ENCODE measurements around the gene PIGR.
"Not testable (repeated sequence)": the region's sequence is repeated elsewhere in the genome, so short reads cannot be mapped to it uniquely, and the experiment has no call there.

Gene PIGR

DNA sequence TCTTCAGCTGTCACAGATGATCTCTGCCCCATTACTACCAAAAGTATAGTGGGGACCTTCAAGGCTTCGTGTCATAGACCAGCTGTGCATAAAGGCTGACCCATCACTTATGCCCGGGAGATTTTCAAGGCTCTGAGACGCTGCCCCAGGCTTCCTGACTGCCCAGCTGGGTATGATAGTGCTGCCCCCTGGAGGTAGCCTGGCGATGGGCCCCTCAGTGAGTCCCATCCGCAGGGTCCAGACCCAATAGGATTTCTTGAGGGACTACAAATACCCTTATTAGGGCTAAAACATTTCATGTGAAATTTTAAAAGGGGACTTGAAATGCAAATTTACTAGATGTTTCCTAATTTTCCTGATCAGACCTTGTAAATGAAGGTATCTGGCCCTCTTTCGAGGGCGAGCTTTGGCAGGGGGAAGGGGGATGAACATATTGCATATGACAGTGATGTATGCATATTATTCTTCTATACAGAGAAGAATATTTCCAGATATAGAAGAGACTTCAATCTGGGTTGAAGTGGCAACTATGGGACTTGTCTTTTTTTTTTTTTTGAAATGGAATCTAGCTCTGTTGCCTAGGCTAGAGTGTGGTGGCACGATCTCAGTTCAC lies 12.8 kb downstream of the PIGR start:
- DNase-seq (ENCODE audit: low read depth in 2 of 2), result no peak

DNA sequence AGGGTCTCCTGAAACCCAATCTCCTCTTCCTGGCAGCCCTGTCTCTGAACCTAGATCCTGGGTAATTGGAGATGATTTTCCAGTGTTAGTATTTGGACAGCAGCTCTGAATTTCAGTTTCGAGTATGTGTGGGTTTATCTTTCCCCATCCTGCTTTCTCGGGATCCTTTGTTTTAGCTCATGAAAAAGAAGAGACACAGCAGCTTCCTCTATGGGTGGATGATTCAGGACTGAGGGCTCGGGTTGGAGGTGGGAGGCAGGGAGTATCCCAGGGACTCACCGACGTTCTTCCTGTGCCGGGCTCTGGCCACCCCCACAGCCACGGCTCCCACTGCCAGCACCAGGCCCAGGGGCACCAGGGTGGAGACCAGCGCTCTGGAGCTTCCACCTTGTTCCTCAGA lies 14.1 kb downstream of the PIGR start:
- DNase-seq (ENCODE audit: low read depth in 2 of 2), result no peak

DNA sequence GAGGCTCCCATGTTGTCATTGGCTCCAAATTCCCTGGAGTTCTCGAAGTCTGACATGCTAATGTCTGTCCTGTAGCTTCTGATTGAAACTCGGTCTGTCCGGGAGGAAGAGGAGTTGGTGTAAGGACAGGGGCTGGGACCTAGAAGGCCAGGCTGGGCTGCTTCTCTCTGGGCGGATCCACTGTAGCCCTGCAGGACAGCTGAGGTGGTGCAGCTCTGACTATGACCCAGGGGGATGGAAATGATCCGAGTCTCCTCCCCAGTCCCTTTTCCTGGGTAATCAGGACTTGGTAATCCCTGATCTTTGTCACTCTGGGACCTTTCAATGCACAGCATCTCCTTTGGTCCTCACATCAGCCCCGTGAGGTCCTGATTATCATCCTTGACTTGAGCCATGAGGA lies 14.6 kb downstream of the PIGR start:
- DNase-seq (ENCODE audit: low read depth in 2 of 2), result no peak

DNA sequence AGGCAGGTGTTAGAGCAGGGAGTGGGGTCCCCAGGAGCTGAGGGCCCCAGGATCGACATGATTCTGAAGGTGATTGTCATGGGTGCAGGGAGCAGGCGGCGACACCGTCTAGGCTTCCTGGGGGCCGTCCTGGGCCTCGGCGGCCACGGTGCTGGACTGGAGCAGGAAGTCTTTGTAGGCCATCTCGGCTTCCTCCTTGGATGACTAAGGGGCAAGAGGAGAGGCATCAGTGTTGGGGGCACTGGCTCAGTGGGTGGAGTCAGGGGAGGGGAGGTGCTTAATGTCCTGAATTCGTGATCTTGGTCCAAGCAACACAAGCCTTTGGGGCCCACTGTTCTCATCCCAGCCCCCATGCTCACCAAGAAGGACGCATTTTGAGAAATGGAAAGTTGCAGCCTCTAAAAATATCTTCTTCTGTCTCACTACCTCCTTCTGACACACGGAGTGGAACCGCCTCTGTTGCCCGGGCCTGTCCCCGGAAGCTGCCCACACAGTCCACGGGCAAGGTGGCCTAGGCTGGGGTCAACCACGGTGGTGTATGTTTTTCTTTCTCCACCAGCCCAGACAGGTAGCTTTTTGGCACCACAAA lies 16.0 kb downstream of the PIGR start:
- no peak for DNase-seq (ENCODE audit: low read depth in 2 of 2)

DNA sequence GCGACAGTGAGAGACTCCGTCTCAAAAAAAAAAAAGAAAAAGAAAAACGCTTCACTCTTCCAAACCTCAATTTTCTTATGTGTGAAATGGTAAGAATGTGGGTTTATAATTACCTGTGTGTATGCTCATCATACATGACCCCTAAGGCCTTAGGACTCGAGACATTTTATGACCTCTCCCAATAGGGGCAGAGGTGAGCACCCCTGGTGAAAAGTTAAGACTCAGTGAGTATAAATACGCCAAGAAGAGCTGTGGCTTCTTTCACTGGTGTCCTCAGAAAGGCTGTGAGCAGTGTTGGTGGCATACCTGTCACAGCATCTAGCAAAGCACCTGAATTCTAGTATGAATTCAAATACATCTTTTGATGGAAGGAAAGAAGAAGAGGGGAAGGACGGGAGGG lies 16.7 kb downstream of the PIGR start:
- no peak for DNase-seq (ENCODE audit: low read depth in 2 of 2)

DNA sequence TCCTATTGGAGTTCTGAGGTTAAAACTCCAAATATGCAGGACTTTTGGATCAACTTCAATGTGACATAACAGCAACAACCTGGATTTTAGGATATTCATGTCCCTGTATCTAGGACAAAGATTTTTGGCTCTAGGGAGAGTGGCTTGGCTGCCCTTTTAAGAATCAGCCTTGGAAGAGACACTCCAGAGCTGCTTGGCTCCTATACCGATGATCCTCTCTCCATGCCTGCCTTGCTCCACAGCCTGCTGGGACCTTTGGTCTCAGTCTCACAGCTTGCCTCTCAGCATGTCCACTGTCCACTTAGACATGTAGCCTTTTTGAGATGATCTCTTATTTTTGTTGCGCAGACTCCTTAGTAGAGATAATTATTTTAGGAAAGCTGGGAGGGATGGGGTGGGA lies 20.0 kb downstream of the PIGR start:
- no peak for DNase-seq (ENCODE audit: low read depth in 2 of 2)

DNA sequence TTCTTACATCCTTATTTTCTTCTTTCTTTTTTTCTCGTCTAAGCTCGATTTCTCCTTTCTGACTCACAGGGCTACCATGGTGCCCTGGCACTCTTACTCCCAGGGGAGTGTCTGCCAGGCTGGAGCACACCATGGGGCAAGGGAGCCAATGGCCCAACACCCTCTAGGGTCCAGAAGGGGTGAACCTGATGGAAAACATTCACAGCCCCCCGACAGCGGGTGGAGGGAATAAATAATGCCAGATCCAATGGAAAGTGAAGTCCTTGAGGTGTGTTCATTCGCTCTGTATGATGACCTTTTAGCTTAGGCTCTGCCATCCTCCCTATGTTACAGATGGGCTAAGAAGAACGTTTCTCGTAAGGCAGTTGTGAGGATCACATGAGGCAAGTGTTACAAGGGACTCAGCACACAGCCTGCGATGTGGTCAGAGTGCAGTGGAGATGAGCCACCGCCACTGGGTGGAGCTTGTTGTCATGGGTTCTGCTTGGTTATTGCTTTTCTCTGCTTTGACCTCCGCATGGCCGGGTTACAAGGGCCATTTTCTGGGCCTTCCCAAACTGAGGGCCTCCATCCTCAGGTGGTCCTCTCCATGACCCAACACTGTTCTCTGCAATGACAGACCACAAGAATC lies 21.0 kb downstream of the PIGR start:
- DNase-seq (ENCODE audit: low read depth in 2 of 2), result no peak

DNA sequence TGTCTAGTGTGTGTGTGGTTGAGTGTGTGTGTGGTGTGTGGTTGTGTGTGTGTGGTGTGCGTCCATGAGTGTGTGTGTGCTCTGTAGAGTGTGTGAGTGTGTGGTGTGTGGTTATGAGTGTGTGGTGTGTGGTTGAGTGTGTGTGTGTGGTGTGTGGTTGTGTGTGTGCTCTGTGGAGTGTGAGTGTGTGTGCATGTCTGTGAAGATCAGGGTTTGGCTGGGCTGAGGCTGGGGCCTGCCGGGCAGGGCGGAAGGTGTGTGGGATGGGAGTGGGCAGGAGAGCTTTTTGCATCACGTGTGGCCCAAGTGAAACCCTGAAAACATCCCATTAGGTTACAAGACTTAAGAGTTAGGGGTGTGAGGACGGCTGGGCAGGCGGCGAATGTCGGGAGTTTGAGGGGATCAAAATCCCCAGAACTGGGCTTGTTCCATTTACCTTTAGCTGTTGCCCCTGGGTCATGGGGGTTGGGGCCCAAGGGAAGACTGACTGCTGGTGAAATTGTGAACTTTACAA lies 21.6 kb downstream of the PIGR start:
- no peak for DNase-seq (ENCODE audit: low read depth in 2 of 2)

DNA sequence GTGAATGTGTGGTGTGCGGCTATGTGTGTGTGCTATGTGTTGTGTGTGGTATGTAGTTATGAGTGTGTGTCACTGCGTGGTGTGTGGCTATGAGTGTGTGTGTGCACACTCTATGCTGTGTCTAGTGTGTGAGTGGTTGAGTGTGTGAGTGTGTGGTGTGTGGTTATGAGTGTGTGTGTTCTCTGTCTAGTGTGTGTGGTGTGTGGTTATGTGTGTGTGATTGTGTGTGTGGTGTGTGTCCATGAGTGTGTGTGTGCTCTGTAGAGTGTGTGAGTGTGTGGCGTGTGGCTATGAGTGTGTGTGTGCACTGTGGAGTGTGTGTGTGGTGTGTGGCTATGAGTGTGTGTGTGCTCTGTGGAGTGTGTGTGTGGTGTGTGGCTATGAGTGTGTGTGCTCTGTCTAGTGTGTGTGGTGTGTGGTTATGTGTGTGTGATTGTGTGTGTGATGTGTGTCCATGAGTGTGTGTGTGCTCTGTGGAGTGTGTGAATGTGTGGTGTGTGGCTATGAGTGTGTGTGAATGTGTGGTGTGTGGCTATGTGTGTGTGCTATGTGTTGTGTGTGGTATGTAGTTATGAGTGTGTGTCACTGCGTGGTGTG lies 22.2 kb downstream of the PIGR start:
- not testable (repeated sequence) for DNase-seq (ENCODE audit: low read depth in 2 of 2)

DNA sequence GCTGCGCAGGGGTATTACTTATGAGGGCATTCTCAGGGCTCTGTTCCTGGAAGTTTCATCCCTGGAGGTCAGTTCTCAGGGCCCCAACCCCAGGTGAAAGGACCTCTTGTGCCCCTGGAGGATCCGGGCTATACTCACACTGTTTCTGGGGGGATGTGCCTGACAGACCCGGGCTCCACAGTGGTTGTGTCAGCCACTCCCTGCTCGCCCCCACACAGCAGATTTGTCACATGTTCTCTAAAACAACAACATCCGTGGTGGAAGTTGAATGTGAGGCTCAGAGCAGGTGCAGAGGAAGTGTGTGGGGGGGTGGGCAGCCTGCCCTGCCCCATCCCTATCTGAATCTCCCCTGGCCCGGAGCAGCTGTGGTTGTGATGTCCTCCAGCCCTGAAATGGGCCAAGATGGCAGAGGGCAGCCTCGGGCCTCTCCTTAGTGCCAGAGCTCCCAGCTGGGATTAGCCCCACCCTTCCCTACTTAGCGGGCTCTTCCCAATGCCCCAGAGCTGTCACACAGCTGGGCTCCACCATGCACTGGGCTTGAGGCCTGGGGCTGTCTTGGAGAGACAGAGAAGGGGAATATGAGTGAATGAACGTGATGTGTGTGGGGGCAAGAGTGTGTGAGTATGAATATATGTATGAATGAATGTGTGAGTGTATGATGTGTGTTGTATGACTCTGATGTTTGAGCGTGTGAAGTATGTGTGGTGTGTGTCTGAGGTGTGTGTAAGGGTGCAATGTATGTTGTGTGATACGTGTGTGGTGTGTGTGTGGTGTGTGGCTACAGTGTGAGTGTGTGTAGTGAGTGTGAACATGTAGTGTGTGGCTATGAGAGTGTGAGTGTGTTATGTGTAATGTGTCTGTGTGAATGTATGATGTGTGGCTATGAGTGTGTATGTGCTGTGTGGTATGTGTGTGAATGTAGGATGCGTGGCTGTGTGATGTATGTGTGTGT lies 23.0 kb downstream of the PIGR start:
- DNase-seq (ENCODE audit: low read depth in 2 of 2), result no peak

DNA sequence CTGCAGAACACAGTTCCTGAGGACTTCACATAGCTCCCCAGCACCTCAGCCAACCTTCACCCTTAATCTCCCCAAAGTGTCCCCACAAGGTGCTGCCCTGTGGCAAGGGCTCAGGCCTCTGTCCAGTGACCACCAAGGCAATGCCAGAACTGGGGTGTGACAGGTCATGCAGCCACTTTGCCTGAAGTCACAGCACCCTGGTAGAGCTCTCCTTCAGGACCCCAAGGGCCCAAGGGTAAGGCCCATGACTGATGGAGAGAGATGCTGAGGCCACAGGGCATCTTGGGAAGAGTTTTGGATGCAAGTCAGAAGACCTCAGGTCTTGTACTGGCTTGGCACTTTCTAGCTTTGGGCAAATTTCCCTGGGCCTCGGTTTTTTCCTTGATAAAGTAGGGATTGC lies 23.7 kb downstream of the PIGR start:
- DNase-seq (ENCODE audit: low read depth in 2 of 2), result no peak

DNA sequence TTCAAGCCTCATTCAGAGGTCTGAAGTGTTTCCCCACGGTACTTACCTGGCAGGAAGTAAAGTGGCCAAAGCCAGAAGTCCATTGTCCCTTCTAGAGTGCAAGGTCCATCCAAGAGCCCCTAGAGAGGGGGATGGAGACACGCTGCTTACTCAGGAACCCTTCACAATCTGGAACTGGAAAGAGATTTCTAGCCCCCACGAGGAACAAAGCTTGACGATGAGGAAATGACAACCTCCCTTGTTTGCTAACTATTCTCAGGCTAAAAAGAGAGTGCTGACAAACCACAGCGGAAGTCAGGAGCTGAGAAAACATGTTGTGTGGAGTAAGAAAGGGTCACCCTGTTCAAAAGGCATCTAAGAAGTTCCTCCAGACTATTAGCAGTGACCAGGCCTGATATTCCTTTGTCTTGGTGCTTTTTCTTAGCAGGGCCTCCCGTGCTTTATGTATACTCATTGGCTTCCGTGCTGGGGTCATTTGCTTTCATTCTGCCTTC lies 24.4 kb downstream of the PIGR start, which contains the start of gene FCMR:
Gene FCMR (minus strand): TSS at position 170 of the 494 bp plus-strand sequence. CDS start 87 bp downstream, at position 83.
- no peak for DNase-seq (ENCODE audit: low read depth in 2 of 2)

DNA sequence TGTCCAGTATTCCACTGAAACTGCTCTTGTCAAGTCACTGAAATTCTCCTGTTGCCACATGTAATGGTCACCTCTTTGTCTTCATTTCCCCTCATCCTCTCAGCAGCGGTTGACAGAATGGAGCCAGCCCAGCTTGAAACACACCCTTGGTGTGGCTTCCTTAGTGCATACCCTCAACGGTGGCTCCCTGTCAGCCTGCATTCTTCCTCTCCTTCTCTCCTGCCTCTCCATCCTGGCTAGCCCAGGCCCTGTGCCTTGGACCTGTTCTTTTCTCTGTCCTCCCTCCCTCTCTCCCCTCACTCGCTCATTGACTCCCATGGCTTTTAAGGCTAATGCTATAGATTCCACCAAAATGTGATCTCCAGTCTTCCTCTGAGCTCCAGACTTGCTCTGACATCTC lies 28.2 kb downstream of the PIGR start:
- no peak for DNase-seq (ENCODE audit: low read depth in 2 of 2)

DNA sequence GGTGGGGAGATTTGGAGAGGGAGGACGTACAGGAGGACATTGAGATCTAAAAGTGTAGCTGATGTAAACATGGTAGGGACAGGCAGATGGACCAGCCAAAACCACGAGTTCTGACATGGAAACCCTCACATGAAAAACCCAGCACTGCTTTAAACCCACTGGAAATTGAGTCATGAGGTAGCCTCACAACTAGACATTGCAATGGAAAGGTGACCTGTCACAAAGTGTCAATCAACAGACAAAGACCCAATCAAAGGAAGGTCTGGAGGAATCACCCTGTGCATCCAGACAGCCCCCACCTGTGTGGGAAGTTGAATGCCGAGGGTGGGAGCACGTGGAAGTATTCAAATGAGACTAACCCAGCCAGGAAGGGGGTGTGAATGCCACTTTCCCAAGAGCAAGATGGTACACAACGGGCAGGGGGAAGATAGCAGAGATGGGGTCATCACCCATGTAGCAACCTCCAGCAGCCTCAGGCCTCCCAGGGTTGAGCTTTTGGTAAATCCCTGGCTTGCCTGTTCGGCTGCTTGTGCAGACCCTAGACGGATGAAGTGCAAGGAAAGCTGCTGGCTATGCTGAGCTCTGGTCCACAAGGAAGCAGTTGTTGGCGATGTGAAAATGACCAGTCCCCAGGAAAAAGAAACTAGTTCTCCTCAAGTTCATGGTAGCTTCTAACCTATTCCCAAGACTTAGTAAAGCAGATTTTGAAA lies 30.1 kb downstream of the PIGR start:
- DNase-seq (ENCODE audit: low read depth in 2 of 2), result no peak

DNA sequence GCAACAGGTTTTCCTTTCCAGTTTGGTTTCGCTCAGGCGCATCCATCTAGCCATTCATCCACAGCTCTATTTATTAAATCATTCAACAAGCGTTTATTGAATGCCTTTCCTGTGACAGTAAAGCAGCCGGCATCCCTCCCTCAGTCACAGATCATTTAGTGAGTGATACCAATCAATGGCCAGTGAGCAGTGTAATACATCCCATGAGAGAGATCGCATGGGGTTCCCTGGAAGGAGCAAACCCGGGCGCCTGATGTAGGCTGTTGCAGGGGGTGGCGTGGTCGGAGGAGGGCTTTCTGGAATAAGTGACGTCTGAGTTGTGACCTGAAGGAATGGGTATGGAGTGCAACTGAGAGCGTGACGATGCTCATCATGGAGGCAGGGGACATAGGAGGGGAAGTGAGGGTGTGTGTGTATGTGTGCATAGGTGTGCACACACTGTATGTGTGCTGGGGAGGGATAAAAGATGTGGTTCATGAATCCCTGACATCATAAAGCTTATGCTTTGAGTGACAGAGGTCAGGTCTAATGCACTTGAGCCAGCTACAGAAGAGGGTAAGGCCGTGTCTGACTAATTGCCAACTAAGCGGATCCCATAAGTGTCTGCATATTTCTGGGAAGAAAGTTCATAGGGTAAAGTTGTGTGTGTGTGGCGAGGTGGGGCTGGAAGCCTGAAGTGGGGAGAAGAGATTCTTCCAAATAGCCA lies 31.1 kb downstream of the PIGR start:
- DNase-seq (ENCODE audit: low read depth in 2 of 2), result no peak

DNA sequence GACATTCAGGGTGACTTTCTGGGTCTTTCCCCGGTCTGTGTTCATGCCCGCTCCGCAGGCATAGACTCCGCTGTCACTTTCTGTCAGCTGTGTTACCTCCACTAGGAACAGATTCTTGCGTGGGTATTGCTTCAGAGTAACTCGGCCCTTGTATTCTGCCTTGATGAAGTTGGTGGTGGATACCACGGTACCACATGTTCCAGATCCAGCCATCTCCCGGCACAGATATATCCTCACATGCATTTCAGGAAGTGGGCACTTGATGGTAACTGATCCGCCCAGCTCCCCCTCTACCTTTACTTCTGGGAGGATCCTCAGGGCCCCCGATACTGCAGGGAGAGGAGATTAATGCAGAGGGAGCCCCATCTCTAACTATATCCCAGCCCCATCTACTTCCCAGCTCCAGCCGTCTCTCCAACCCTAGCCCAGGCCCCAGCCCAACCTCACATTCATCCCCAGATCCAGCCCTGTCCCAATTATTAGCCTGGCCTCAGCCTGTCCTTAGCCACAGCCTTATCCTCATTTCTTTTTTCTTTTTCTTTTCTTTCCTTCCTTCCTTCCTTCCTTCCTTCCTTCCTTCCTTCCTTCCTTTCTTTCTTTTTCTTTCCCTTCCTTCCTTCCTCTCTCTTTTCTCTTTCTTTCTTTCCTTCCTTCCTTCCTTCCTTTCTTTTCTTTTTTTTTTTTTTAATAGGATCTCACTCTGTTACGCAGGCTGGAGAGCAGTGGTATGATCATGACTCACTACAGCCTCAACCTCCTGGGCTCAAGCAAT lies 32.3 kb downstream of the PIGR start:
- DNase-seq (ENCODE audit: low read depth in 2 of 2), result no peak

DNA sequence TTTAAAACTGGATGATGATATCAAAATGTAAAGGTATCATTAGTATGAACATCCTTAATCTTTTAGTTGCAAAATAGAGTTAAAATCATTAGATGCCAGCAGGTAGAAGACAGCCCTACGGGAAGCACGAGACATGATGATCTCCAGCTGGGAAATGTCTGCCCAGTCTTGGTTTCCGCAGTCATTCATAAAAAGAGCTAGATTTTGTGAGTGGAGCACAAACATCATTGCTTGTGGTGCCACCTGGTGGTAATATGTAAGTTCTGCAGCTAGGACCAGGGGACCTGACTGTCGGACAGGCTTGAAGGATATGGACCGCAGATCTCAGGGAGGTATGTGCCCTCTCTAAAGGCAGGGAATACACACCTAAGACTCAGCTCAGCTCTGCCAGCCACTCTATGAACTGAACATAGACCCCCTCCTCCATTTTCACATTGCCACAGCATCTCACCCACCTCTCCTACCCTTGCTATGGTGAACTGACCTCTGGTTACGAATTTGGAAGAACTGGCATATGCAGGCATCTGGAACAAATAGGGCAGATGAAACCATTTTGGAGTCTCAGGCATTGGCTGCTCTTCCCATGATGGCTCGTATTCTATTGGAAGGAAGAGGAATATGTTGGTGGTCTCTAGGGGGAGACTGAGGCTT lies 33.7 kb downstream of the PIGR start:
- peak in 1 of 2 experiments; percentile 38 for DNase-seq (ENCODE audit: low read depth in 2 of 2)

DNA sequence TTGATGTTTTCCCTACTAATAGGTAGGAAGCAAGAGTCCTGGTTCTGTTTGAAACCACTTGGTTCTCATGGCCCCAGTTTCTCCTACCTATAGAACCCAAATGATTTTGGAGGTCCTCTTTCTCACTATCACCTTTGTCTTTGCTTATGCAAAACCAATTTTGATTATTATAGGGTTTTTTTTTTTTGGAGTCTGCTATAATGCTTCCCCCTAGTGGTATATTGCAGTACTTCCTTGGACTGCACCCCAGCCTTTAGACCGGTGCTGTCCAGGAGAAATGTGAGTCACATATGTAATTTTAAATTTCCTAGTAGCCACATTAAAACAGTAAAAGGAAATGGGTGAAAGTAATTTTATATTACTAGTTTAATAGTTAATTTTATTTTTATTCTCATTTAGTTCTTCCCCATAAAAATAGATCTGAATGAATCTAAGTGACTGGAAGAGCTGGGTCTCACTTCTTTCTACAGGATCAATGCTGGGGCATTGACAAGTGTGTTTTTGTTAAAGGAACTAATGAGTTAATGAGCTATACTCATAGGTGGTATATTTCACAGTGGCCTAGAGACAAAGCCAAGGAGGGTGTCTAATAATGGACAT lies 35.1 kb downstream of the PIGR start:
- no peak for DNase-seq (ENCODE audit: low read depth in 2 of 2)
